HEK293T (cell line): ENCODE results near the gene CFTR.

ENCODE experiments used
- CTBP1 ChIP-seq: fragments of 450-650 bp; IDR thresholded peaks from 2 replicates; pipeline ENCODE4 v1.6.1; 2016; ENCODE audit warnings: borderline replicate concordance
- FOXM1 ChIP-seq: fragments of 450-650 bp; IDR thresholded peaks from 2 replicates; pipeline ENCODE4 v1.6.1; 2017; ENCODE audit warnings: mild to moderate bottlenecking, borderline replicate concordance
- NFRKB ChIP-seq: fragments of 450-650 bp; IDR thresholded peaks from 2 replicates; pipeline ENCODE4 v1.6.1; 2016; ENCODE audit warnings: mild to moderate bottlenecking, moderate library complexity
- SUZ12 ChIP-seq: fragments of 450-650 bp; IDR thresholded peaks from 2 replicates; pipeline ENCODE4 v1.6.1; 2016; ENCODE audit warnings: mild to moderate bottlenecking

DNA sequence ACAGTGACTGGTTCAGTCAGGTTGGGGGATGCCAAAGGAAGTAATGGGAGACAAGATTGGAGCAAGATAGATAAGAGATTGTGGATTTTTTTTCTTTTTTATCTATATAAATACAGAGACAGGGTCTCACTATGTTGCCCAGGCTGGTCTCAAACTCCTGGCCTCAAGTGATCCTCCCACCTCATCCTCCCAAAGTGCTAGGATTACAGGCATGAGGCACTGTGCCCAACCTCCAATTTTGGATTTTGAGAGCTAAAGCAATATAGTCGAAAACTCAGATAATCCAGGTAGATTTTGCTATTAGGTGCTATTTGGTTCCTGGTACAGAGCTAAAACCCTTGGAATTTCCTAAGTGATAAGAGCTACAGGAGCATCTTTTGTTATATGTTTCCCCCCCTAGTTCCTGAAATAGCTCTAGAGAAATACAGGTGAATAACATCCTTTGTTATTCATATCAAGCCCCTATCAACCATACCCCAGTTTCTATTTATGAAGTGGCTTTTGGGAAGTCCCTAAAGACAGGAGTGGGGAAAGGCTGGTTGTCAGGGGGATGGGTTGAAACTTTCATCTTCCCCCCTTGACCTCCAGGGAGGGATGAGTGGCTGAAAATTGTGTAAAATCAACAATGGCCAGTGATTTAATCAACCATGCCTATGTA is 151.2 kb downstream of the CFTR start:
- TF ChIP-seq SUZ12 (no peak), FOXM1 (no peak), NFRKB (no peak), CTBP1 (no peak)
